Activated T-helper 17 cell treated with anti-CD3 and anti-CD28 coated beads, Interleukin-2, amount 50 U/mL, for 72 hours (primary cell): ENCODE measurements around the gene FAM219A. TPM values are rescaled to one million over a fixed set of nuclear protein-coding genes. Genes with fewer than 3 reads are reported as not detected.
A peak's percentile ranks its signal among the peaks of the same experiment; 100 is the strongest.
"Not testable (repeated sequence)": the region's sequence is repeated elsewhere in the genome, so short reads cannot be mapped to it uniquely, and the experiment has no call there.

ENCODE experiments used
- ATAC-seq: fragments of 150-1000 bp; cut with Tn5 transposase; replicated peaks from 2 replicates; pipeline ENCODE4 v1.10.0; 2021; ENCODE audit warnings: mild to moderate bottlenecking, moderate library complexity
- H3K27ac Mint-ChIP-seq: one replicate; pipeline ENCODE4 v1.8.0; 2022; ENCODE audit warnings: mixed read lengths
- H3K27me3 Mint-ChIP-seq: one replicate; pipeline ENCODE4 v1.8.0; 2022; ENCODE audit warnings: mixed read lengths
- H3K36me3 Mint-ChIP-seq: one replicate; pipeline ENCODE4 v1.8.0; 2022; ENCODE audit warnings: low read depth, mild to moderate bottlenecking, mixed read lengths
- H3K4me1 Mint-ChIP-seq: one replicate; pipeline ENCODE4 v1.8.0; 2022; ENCODE audit warnings: mixed read lengths
- H3K4me3 Mint-ChIP-seq: one replicate; pipeline ENCODE4 v1.8.0; 2022; ENCODE audit warnings: mild to moderate bottlenecking, mixed read lengths
- H3K9me3 Mint-ChIP-seq: one replicate; pipeline ENCODE4 v1.8.0; 2022; ENCODE audit warnings: mixed read lengths
- total RNA-seq, 2 donors: library from RNA; stranded (reverse); gene quantifications; one replicate each; pipeline ENCODE4 v1.2.3, GENCODE V29; 2022

The FAM219A gene
- total RNA-seq, 2 donors from 2014 or later = 12.5 to 12.9 TPM

- Mint-ChIP-seq H3K4me1 (peaks cover 7% of the 10 kb centered on the region), H3K27me3 (no peaks in the 10 kb centered on the region), H3K36me3 (no peaks in the 10 kb centered on the region), H3K4me3 (peak overlapping the region; percentile 80), H3K9me3 (no peaks in the 10 kb centered on the region), H3K27ac (peak overlapping the region; percentile 42)
- peak; percentile 17 for ATAC-seq
Measured at GRCh38 chr9:34375901-34376595, 82.3 kb downstream of the FAM219A start.

GRCh38 chr9:34374905-34375552, 83.3 kb downstream of the FAM219A start:
- no peaks in the 10 kb centered on the region for H3K27me3 Mint-ChIP-seq
- H3K4me3 Mint-ChIP-seq = peak overlapping the region; percentile 80
- no peaks in the 10 kb centered on the region for H3K36me3 Mint-ChIP-seq
- H3K9me3 Mint-ChIP-seq = no peaks in the 10 kb centered on the region
- no peak for ATAC-seq
- H3K27ac Mint-ChIP-seq = peak overlapping the region; percentile 42
- H3K4me1 Mint-ChIP-seq = peaks cover 7% of the 10 kb centered on the region

- Mint-ChIP-seq H3K27me3 (no peaks in the 10 kb centered on the region), H3K4me3 (no peak overlapping the region), H3K27ac (no peak overlapping the region), H3K9me3 (no peaks in the 10 kb centered on the region), H3K36me3 (no peaks in the 10 kb centered on the region), H3K4me1 (peaks cover 4% of the 10 kb centered on the region)
- ATAC-seq = no peak
Measured at GRCh38 chr9:34374339-34374738, 84.0 kb downstream of the FAM219A start.

- H3K36me3 Mint-ChIP-seq = no peaks in the 10 kb centered on the region
- no peak overlapping the region for H3K27ac Mint-ChIP-seq
- no peaks in the 10 kb centered on the region for H3K4me1 Mint-ChIP-seq
- no peak for ATAC-seq
- no peaks in the 10 kb centered on the region for H3K9me3 Mint-ChIP-seq
- no peaks in the 10 kb centered on the region for H3K27me3 Mint-ChIP-seq
- H3K4me3 Mint-ChIP-seq = no peak overlapping the region
Measured at GRCh38 chr9:34373749-34374148, 84.6 kb downstream of the FAM219A start.

- ATAC-seq = no peak
- Mint-ChIP-seq H3K9me3 (no peaks in the 10 kb centered on the region), H3K27me3 (no peaks in the 10 kb centered on the region), H3K27ac (no peak overlapping the region), H3K36me3 (no peaks in the 10 kb centered on the region), H3K4me1 (no peaks in the 10 kb centered on the region), H3K4me3 (no peak overlapping the region)
Measured at GRCh38 chr9:34372467-34373011, 85.8 kb downstream of the FAM219A start.

GRCh38 chr9:34371886-34372466, 86.4 kb downstream of the FAM219A start:
- H3K27me3 Mint-ChIP-seq = no peaks in the 10 kb centered on the region
- H3K9me3 Mint-ChIP-seq = no peaks in the 10 kb centered on the region
- H3K27ac Mint-ChIP-seq = no peak overlapping the region
- H3K36me3 Mint-ChIP-seq = no peaks in the 10 kb centered on the region
- no peaks in the 10 kb centered on the region for H3K4me1 Mint-ChIP-seq
- no peak for ATAC-seq
- no peak overlapping the region for H3K4me3 Mint-ChIP-seq

- Mint-ChIP-seq H3K36me3 (no peaks in the 10 kb centered on the region), H3K9me3 (peaks cover 3% of the 10 kb centered on the region), H3K4me1 (no peaks in the 10 kb centered on the region), H3K27ac (no peak overlapping the region), H3K27me3 (no peaks in the 10 kb centered on the region), H3K4me3 (no peak overlapping the region)
- peak; percentile 9 for ATAC-seq
Measured at GRCh38 chr9:34370970-34371880, 87.1 kb downstream of the FAM219A start.

GRCh38 chr9:34370335-34370969, 87.9 kb downstream of the FAM219A start:
- Mint-ChIP-seq H3K4me3 (no peak overlapping the region), H3K4me1 (no peaks in the 10 kb centered on the region), H3K27ac (no peak overlapping the region), H3K9me3 (peaks cover 3% of the 10 kb centered on the region), H3K27me3 (no peaks in the 10 kb centered on the region), H3K36me3 (no peaks in the 10 kb centered on the region)
- ATAC-seq = peak; percentile 16

- Mint-ChIP-seq H3K9me3 (peaks cover 3% of the 10 kb centered on the region), H3K4me3 (no peak overlapping the region), H3K4me1 (no peaks in the 10 kb centered on the region), H3K27me3 (no peaks in the 10 kb centered on the region), H3K36me3 (no peaks in the 10 kb centered on the region), H3K27ac (no peak overlapping the region)
- ATAC-seq = no peak
Measured at GRCh38 chr9:34369636-34370035, 88.7 kb downstream of the FAM219A start.

- not testable (repeated sequence) for ATAC-seq, H3K27me3 Mint-ChIP-seq
Measured at GRCh38 chr9:34368796-34369195, 89.6 kb downstream of the FAM219A start.

GRCh38 chr9:34367751-34368410, 90.5 kb downstream of the FAM219A start:
- not testable (repeated sequence) for H3K4me3 Mint-ChIP-seq, H3K4me1 Mint-ChIP-seq, H3K9me3 Mint-ChIP-seq, H3K36me3 Mint-ChIP-seq, H3K27me3 Mint-ChIP-seq, ATAC-seq, H3K27ac Mint-ChIP-seq

More at GRCh38 chr9:34368796-34369195, 89.6 kb downstream of the FAM219A start:
- H3K27ac Mint-ChIP-seq, H3K9me3 Mint-ChIP-seq, H3K36me3 Mint-ChIP-seq, H3K4me3 Mint-ChIP-seq, H3K4me1 Mint-ChIP-seq: not testable (repeated sequence)

GRCh38 chr9:34366365-34366764, 92.0 kb downstream of the FAM219A start:
- no peaks in the 10 kb centered on the region for H3K4me1 Mint-ChIP-seq
- H3K4me3 Mint-ChIP-seq = no peak overlapping the region
- ATAC-seq = no peak
- no peak overlapping the region for H3K27ac Mint-ChIP-seq
- H3K27me3 Mint-ChIP-seq = no peaks in the 10 kb centered on the region
- H3K36me3 Mint-ChIP-seq = no peaks in the 10 kb centered on the region
- peaks cover 3% of the 10 kb centered on the region for H3K9me3 Mint-ChIP-seq

- ATAC-seq = no peak
- peaks cover 3% of the 10 kb centered on the region for H3K9me3 Mint-ChIP-seq
- H3K36me3 Mint-ChIP-seq = no peaks in the 10 kb centered on the region
- no peak overlapping the region for H3K27ac Mint-ChIP-seq
- H3K27me3 Mint-ChIP-seq = no peaks in the 10 kb centered on the region
- H3K4me3 Mint-ChIP-seq = no peak overlapping the region
- no peaks in the 10 kb centered on the region for H3K4me1 Mint-ChIP-seq
Measured at GRCh38 chr9:34365282-34365681, 93.1 kb downstream of the FAM219A start.
